Breast epithelium (tissue), 4 donors: ENCODE measurements around the gene PCBP3. TPM values are rescaled to one million over a fixed set of nuclear protein-coding genes. Genes with fewer than 3 reads are reported as not detected.
A peak's percentile ranks its signal among the peaks of the same experiment; 100 is the strongest.
"Not testable (repeated sequence)": the region's sequence is repeated elsewhere in the genome, so short reads cannot be mapped to it uniquely, and the experiment has no call there.

Experiments
- DNase-seq, 2 donors: peaks; one replicate each; pipeline ENCODE4 v3.0.0-alpha.2; 2019; ENCODE audit warnings: low spot score in 2 of 2
- H3K27ac ChIP-seq, 2 donors: fragments of 200-600 bp; sonication (generic) in 1 of 2; one replicate each; pipeline ENCODE4 v1.5.1; 2016 to 2019; ENCODE audit warnings: mild to moderate bottlenecking in 1 of 2
- H3K27me3 ChIP-seq, 2 donors: fragments of 200-600 bp; sonication (generic) in 1 of 2; one replicate each; pipeline versions ENCODE4 v1.5.1 to v1.6.0; 2017 to 2019; ENCODE audit warnings: control low read depth in 1 of 2, mild to moderate bottlenecking in 1 of 2
- H3K36me3 ChIP-seq: fragments of 200-600 bp; one replicate; pipeline ENCODE4 v1.5.1; 2019
- H3K4me1 ChIP-seq, 2 donors: fragments of 200-600 bp; sonication (generic); one replicate each; pipeline ENCODE4 v1.5.1; 2016 to 2019; ENCODE audit warnings: control low read depth in 1 of 2
- H3K4me3 ChIP-seq, 3 donors: fragments of 200-600 bp; sonication (generic); 1 replicate in 2 of 3; 2 replicates in 1 of 3; pipeline ENCODE4 v1.5.1; 2016 to 2019; ENCODE audit warnings: mild to moderate bottlenecking in 3 of 3, moderate library complexity in 2 of 3
- H3K9me3 ChIP-seq, 2 donors: fragments of 200-600 bp; sonication (generic) in 1 of 2; one replicate each; pipeline ENCODE4 v1.5.1; 2016 to 2019; ENCODE audit warnings: control low read depth in 1 of 2
- POLR2A ChIP-seq: fragments of 450-650 bp; IDR thresholded peaks from one replicate; pipeline ENCODE4 v1.6.1; 2016; ENCODE audit warnings: antibody characterized with exemption, mild to moderate bottlenecking, moderate library complexity
- POLR2AphosphoS5 ChIP-seq, 3 donors: sonication (generic); formaldehyde crosslinking; IDR thresholded peaks; one replicate each; pipeline ENCODE4 v1.6.1; 2017; ENCODE audit warnings: antibody characterized with exemption in 3 of 3
- intact Hi-C: fragments of 100-400 bp; cut with DNase I; formaldehyde crosslinking; loops from one replicate; pipeline ENCODE4 v1.15.1; 2023; ENCODE audit warnings: low total_unique reads
- total RNA-seq, 3 donors: library from RNA; depleted of rRNA; stranded (reverse); fragments of >200 nt; gene quantifications; one replicate each; pipeline ENCODE4 v1.1.0, GENCODE V29; 2016
- TF ChIP-seq, protein P1 (sequence below), 3 donors: fragments of 450-650 bp; IDR thresholded peaks; one replicate each; pipeline ENCODE4 v1.5.1; 2016 to 2017; ENCODE audit warnings: antibody characterized with exemption in 3 of 3, mild to moderate bottlenecking in 3 of 3, moderate library complexity in 3 of 3

The PCBP3 gene
- total RNA-seq, 3 donors from 2014 or later, result 3.4 to 13.8 (median 4.6) TPM

GRCh38 chr21:45620201-45620923 is 23.2 kb upstream of the PCBP3 start:
- intact Hi-C loops, result no loop called here
- TF ChIP-seq, protein P1, sequence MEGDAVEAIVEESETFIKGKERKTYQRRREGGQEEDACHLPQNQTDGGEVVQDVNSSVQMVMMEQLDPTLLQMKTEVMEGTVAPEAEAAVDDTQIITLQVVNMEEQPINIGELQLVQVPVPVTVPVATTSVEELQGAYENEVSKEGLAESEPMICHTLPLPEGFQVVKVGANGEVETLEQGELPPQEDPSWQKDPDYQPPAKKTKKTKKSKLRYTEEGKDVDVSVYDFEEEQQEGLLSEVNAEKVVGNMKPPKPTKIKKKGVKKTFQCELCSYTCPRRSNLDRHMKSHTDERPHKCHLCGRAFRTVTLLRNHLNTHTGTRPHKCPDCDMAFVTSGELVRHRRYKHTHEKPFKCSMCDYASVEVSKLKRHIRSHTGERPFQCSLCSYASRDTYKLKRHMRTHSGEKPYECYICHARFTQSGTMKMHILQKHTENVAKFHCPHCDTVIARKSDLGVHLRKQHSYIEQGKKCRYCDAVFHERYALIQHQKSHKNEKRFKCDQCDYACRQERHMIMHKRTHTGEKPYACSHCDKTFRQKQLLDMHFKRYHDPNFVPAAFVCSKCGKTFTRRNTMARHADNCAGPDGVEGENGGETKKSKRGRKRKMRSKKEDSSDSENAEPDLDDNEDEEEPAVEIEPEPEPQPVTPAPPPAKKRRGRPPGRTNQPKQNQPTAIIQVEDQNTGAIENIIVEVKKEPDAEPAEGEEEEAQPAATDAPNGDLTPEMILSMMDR (IDR thresholded peaks at IDR 0.05), result no peak
- TF ChIP-seq POLR2A, result no peak
- no peak for TF ChIP-seq POLR2AphosphoS5 (IDR thresholded peaks at IDR 0.05)
- Histone ChIP-seq H3K4me3 (no peak overlapping the region), H3K27ac (no peak overlapping the region), H3K4me1 (no peaks in the 10 kb centered on the region), H3K9me3 (peaks cover 0 to 7% of the 10 kb centered on the region in 2 donors), H3K36me3 (no peaks in the 10 kb centered on the region), H3K27me3 (peaks cover 0 to 63% of the 10 kb centered on the region in 2 donors)
- peak in 1 of 2 donors; percentile 12 for DNase-seq

- intact Hi-C loops, DNase-seq, H3K9me3 ChIP-seq: not testable (repeated sequence)
Measured at GRCh38 chr21:45621435-45622331, 21.8 kb upstream of the PCBP3 start.

DNA sequence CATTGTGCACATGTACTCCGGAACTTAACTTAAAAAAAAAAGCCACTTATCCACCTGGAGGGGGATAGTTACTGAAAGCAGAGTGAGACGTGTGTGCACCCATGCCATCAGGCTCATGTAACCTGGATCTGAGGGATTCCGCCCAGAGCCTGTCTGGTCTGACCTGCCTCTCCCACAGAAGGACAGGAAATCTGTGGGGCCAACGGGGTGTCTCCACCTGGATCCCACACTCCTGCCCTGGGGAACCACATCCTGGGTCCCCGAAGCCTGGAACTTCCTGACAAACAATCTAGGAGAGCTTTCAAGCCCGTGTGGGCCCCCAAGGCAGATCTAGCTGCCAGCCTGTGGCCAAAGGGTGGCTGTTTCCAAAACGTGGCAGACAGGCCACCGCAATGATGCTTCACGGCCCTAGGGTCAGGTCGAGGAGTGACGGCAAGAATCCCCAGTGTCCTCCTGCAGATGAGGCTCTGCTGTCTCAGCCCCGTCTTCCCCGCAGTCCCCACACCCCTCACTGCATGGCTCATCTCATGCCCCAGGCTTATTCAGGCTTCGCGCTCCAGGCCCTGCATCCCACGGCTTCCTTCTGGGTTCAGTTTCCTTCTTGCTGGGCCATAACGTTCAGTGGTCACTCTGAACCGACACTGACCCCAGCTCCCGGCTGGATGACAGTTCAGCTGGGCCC is 21.0 kb upstream of the PCBP3 start:
- Histone ChIP-seq H3K4me3 (no peak overlapping the region), H3K27ac (no peak overlapping the region), H3K27me3 (peaks cover 0 to 48% of the 10 kb centered on the region in 2 donors), H3K9me3 (peaks cover 0 to 7% of the 10 kb centered on the region in 2 donors), H3K36me3 (no peaks in the 10 kb centered on the region), H3K4me1 (no peaks in the 10 kb centered on the region)
- intact Hi-C loops, result no loop called here
- peak in 1 of 2 donors; percentile 36 for DNase-seq
- TF ChIP-seq, protein P1 (IDR thresholded peaks at IDR 0.05), result no peak
- no peak for TF ChIP-seq POLR2A
- TF ChIP-seq POLR2AphosphoS5 (IDR thresholded peaks at IDR 0.05), result no peak

More at GRCh38 chr21:45621435-45622331, 21.8 kb upstream of the PCBP3 start:
- H3K27ac ChIP-seq, H3K4me1 ChIP-seq, H3K4me3 ChIP-seq, H3K36me3 ChIP-seq: not testable (repeated sequence)
- H3K27me3 ChIP-seq, result peaks cover 0 to 57% of the 10 kb centered on the region in 2 donors

DNA sequence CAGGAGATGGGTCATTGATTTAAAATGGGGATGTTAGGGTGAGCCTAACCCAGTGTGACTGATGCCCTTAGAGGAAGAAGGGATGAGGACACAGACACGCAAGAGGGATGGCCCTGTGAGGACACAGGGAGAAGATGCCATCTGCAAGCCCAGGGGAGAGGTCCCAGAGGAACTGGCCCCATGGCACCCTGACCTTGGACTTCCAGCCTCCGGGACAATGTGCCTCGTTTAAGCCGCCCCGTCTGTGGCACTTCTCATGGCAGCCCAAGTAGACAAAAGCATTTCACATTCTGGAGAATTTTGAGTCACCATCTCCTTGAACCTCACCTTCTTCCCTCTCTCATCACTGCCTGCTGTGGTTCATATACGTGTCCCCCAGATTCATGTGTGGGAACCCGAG is 20.1 kb upstream of the PCBP3 start:
- TF ChIP-seq POLR2A, result no peak
- TF ChIP-seq POLR2AphosphoS5 (IDR thresholded peaks at IDR 0.05), result no peak
- TF ChIP-seq, protein P1 (IDR thresholded peaks at IDR 0.05), result no peak
- no peaks in the 10 kb centered on the region for H3K36me3 ChIP-seq
- DNase-seq, result no peak
- no peak overlapping the region for H3K4me3 ChIP-seq
- no peak overlapping the region for H3K27ac ChIP-seq
- peaks cover 0 to 41% of the 10 kb centered on the region in 2 donors for H3K27me3 ChIP-seq
- peaks cover 0 to 7% of the 10 kb centered on the region in 2 donors for H3K9me3 ChIP-seq
- intact Hi-C loops, result no loop called here
- no peaks in the 10 kb centered on the region for H3K4me1 ChIP-seq

DNA sequence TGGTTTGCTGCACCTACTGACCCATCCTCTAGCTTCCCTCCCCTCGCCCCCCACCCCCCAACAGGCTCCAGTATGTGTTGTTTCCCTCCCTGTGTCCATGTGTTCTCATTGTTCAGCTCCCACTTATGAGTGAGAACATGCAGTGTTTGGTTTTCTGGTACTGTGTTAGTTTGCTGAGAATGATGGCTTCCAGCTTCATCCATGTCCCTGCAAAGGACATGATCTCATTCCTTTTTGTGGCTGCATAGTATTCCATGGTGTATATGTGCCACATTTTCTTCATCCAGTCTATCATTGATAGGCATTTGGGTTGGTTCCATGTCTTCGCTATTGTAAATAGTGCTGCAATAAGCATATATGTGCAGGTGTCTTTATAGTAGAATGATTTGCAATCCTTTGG is 17.4 kb upstream of the PCBP3 start:
- peaks cover 0 to 38% of the 10 kb centered on the region in 2 donors for H3K27me3 ChIP-seq
- H3K27ac ChIP-seq, H3K36me3 ChIP-seq, DNase-seq, H3K9me3 ChIP-seq, intact Hi-C loops, H3K4me1 ChIP-seq, H3K4me3 ChIP-seq: not testable (repeated sequence)
